GM23248 (cell line): ENCODE results near the gene SLC2A4. TPM values are rescaled to one million over a fixed set of nuclear protein-coding genes. Genes with fewer than 3 reads are reported as not detected.

Experiments used
- DNase-seq: peaks from one replicate; pipeline ENCODE4 v3.0.0-alpha.2; 2015
- H2AFZ ChIP-seq: fragments of 200-600 bp; sonication (generic); 2 replicates; pipeline ENCODE4 v1.6.1; 2016; ENCODE audit warnings: antibody characterized with exemption
- H3F3A ChIP-seq: fragments of 200-600 bp; sonication (generic); 2 replicates; pipeline ENCODE4 v1.6.1; 2016; ENCODE audit warnings: mild to moderate bottlenecking, antibody characterized with exemption, mixed run types; ENCODE audit not compliant: insufficient read depth
- H3K27ac ChIP-seq: fragments of 200-600 bp; sonication (generic); 2 replicates; pipeline ENCODE4 v1.5.1; 2016; ENCODE audit warnings: mild to moderate bottlenecking
- H3K27me3 ChIP-seq: fragments of 200-600 bp; sonication (generic); replicated peaks from 2 replicates; pipeline ENCODE4 v1.6.1; 2016; ENCODE audit warnings: mild to moderate bottlenecking; ENCODE audit not compliant: insufficient read depth
- H3K36me3 ChIP-seq: fragments of 200-600 bp; sonication (generic); 2 replicates; pipeline ENCODE4 v1.6.1; 2016; ENCODE audit warnings: low read depth, mild to moderate bottlenecking
- H3K4me1 ChIP-seq: fragments of 200-600 bp; sonication (generic); 2 replicates; pipeline ENCODE4 v1.6.1; 2016; ENCODE audit warnings: mild to moderate bottlenecking; ENCODE audit not compliant: insufficient read depth
- H3K4me2 ChIP-seq: fragments of 200-600 bp; sonication (generic); one replicate; pipeline ENCODE4 v1.6.1; 2016; ENCODE audit warnings: mild to moderate bottlenecking; ENCODE audit not compliant: unreplicated experiment
- H3K4me3 ChIP-seq: fragments of 200-600 bp; sonication (generic); 2 replicates; pipeline ENCODE4 v1.5.1; 2016; ENCODE audit warnings: mild to moderate bottlenecking
- H3K79me2 ChIP-seq: fragments of 200-600 bp; sonication (generic); 2 replicates; pipeline ENCODE4 v1.6.1; 2016; ENCODE audit warnings: mild to moderate bottlenecking; ENCODE audit not compliant: insufficient read depth
- H3K9ac ChIP-seq: fragments of 200-600 bp; sonication (generic); 2 replicates; pipeline ENCODE4 v1.6.1; 2016; ENCODE audit warnings: mild to moderate bottlenecking
- H3K9me2 ChIP-seq: fragments of 200-600 bp; sonication (generic); 2 replicates; pipeline ENCODE4 v1.6.1; 2016; ENCODE audit warnings: mixed run types, mild to moderate bottlenecking, moderate library complexity; ENCODE audit not compliant: insufficient read depth
- H3K9me3 ChIP-seq: fragments of 200-600 bp; sonication (generic); one replicate; pipeline ENCODE4 v1.6.1; 2017; ENCODE audit warnings: low read depth
- H4K20me1 ChIP-seq: fragments of 200-600 bp; sonication (generic); 2 replicates; pipeline ENCODE4 v1.6.0; 2016; ENCODE audit not compliant: insufficient read depth
- EZH2 ChIP-seq: fragments of 200-600 bp; sonication (generic); IDR thresholded peaks from 2 replicates; pipeline ENCODE4 v1.6.1; 2018; ENCODE audit warnings: antibody characterized with exemption, mild to moderate bottlenecking; ENCODE audit not compliant: insufficient read depth, poor library complexity, severe bottlenecking
- EZH2phosphoT487 ChIP-seq: fragments of 200-600 bp; sonication (generic); IDR thresholded peaks from 2 replicates; pipeline ENCODE4 v1.6.1; 2018; ENCODE audit warnings: antibody characterized with exemption, moderate library complexity, mild to moderate bottlenecking, low read depth; ENCODE audit not compliant: insufficient read depth
- WGBS, 2 experiments: methylation state at CpG; one replicate each; pipeline ENCODE4 v1.1.6; 2015 to 2017; ENCODE audit warnings: low lambda C conversion rate in 2 of 2, low coverage in 1 of 2; ENCODE audit errors: missing lambda C conversion rate in 2 of 2; 5-methylcytosine and 5-hydroxymethylcytosine counted together
- in situ Hi-C: fragments of 300-500 bp; cut with MboI; formaldehyde crosslinking; loops from 2 replicates; pipeline ENCODE4 v1.15.0; 2020
- polyA plus RNA-seq: library from polyadenylated mRNA; unstranded; fragments of >200 nt; fragmentation: Nextera tagmentation; extraction: Ambion mirVana; gene quantifications from 2 replicates; pipeline ENCODE4 v1.2.1, GENCODE V29; 2016
- total RNA-seq: library from RNA; depleted of rRNA; stranded (reverse); fragments of >200 nt; shearing (Covaris generic); gene quantifications from 2 replicates; pipeline ENCODE4 v1.2.3, GENCODE V29; 2014

SLC2A4 gene
- total and polyA plus RNA-seq, 2 experiments from 2014 or later, result 0.08 TPM; not detected in 1

DNA sequence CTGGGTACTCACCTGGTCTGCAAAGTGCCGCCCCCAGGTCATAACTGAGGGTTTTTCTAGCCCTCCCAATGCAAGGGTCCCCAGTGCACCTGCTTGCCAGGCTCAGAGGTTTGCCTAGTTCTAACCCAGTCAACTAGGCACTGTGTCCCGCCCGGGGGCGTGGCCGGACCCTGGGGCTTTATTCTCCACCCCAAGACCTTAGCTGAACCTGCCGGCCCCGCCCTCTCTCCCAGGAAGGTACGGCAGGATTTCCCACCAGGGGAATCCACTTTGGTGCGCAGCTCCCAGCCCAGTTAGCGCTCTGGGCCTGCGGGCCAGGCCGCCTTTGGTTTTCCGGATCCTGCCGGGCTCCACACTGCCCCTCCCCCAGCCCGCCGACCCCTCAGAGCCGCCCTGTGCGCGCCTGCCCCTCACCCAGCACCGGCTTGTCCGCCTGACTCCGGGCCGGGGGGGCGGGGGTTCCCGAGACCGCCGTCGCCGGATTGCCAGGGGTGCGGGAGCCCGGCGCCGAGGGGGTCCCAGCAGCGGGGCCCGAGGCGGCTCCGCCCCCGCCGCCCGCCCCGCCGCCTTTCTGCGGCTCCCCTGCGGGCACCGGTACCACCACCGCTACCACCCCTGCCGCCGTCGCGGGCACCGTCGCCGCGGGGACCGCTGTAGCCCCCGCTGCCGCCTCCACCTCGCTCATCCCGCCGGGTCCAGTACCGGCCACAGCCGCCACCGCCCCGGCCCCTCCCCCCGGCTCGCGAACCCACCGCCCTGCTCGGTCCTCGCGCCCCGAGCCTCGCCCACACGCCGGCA, 12.5 kb downstream of the SLC2A4 start:
- TF ChIP-seq EZH2phosphoT487 (no peak), EZH2 (peak; percentile 64)
- peaks cover 5% of the 10 kb centered on the region; the same call in 1 of the 2 replicates for H3F3A ChIP-seq
- H2AFZ ChIP-seq, result no peak overlapping the region
- in situ Hi-C loops, result no loop called here
- DNase-seq, result no peak
- H4K20me1 ChIP-seq, result no peaks in the 10 kb centered on the region
- no peaks in the 10 kb centered on the region for H3K36me3 ChIP-seq
- H3K4me3 ChIP-seq, result peak overlapping the region; percentile 28
- H3K9ac ChIP-seq, result no peak overlapping the region
- no peaks in the 10 kb centered on the region for H3K4me1 ChIP-seq
- H3K27me3 ChIP-seq, result peaks cover 21% of the 10 kb centered on the region
- H3K27ac ChIP-seq, result no peak overlapping the region
- H3K9me2 ChIP-seq, result no peaks in the 10 kb centered on the region
- H3K9me3 ChIP-seq, result no peaks in the 10 kb centered on the region
- 5 to 9% methylated on average over 19 to 63 of the region's 75 CpGs for WGBS, 2 experiments
- H3K79me2 ChIP-seq, result no peaks in the 10 kb centered on the region
- H3K4me2 ChIP-seq, result peak overlapping the region; percentile 18

DNA sequence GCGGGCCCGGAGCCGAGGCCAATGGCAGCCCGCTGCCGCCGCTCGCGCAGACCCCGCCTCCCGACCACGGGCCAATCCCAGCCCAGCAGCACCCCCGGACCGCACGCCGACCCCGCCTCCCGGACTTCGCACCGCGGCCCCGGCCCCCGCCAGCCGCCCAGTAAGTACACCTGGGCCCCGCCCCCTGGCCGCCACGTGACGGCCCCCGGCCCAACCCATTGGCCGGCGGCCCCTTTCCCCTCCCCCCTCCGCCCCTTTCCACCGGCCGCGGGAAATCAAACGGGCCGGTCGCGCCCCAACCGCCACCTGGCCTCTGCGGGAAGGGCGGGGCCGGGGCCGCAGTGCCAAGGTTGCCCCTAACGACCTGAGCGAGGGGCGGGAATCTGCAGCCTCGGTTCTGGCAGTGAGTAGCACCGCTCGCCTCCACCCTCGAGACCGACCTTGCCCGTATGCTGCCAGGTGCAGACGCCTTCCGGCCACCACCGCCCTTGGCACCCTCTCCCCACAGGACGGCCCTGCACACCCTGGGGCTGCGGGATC, 13.2 kb downstream of the SLC2A4 start, which contains the start of gene YBX2:
YBX2 (minus strand) TSS at position 26 of the 540 bp plus-strand sequence. CDS start 139 bp downstream, outside the sequence.
- no peak within 1 kb of the TSS for H3K9ac ChIP-seq
- peak; percentile 52 for DNase-seq
- peaks cover 21% of the 10 kb centered on the region for H3K27me3 ChIP-seq
- H3K79me2 ChIP-seq, result no peaks in the 10 kb centered on the region
- H4K20me1 ChIP-seq, result no peaks in the 10 kb centered on the region
- no peaks in the 10 kb centered on the region for H3K4me1 ChIP-seq
- TF ChIP-seq EZH2, result no peak
- TF ChIP-seq EZH2phosphoT487, result no peak
- H3K9me2 ChIP-seq, result no peaks in the 10 kb centered on the region
- H3K4me3 ChIP-seq, result peak within 1 kb of the TSS; percentile 28
- H3F3A ChIP-seq, result peaks cover 5% of the 10 kb centered on the region; the same call in 1 of the 2 replicates
- H3K9me3 ChIP-seq, result no peaks in the 10 kb centered on the region
- no peaks in the 10 kb centered on the region for H3K36me3 ChIP-seq
- no peak within 1 kb of the TSS for H2AFZ ChIP-seq
- H3K27ac ChIP-seq, result no peak within 1 kb of the TSS
- 6 to 7% methylated on average over 17 to 54 of the region's 57 CpGs for WGBS, 2 experiments
- in situ Hi-C loops, result no loop called here
- peak within 1 kb of the TSS; percentile 18 for H3K4me2 ChIP-seq

DNA sequence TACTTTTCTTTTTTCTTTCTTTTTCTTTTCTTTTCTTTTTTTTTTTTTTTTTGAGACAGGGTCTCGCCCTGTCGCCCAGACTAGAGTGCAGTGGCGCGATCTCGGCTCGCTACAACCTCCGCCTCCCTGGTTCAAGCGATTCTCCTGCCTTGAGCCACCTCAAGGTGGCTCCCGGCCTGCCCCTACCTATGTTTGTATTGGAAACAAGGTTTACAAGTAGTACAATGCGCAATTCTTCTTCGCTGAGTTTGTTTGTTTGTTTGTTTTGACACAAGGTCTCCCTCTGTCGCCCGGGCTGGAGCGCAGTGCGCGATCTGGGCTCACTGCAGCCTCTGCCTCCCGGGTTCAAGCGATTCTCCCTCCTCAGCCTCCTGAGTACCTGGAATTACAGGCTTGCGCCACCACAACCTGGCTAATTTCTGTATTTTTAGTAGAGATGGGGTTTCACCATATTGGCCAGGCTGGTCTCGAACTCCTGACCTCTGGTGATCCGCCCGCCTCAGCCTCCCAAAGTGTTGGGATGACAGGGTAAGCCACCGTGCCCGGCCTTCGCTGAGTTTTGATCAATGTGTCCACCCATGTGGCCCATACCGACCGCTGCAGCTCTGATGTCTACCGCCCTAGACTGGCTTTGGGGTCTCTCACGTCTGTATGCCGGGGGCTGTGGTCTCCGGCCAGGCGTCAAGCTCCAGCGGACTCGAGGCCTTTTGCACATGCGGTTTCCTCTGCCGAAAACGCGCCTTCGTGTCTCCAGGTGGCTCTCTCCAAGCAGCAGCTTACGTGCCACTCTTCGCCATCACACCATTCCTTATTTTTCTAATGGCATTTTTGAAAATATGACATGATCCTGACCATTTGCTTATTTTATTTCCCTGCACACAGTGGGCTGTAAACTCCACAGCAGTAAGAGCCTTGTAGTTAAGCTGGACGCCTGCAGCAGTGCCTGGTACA, 14.0 kb downstream of the SLC2A4 start:
- WGBS, 2 experiments, result 78 to 79% methylated on average over 42 of the region's 42 CpGs
- TF ChIP-seq EZH2phosphoT487 (no peak), EZH2 (no peak)
- H3K36me3 ChIP-seq, result no peaks in the 10 kb centered on the region
- no peaks in the 10 kb centered on the region for H3K4me1 ChIP-seq
- H3K4me3 ChIP-seq, result peak overlapping the region; percentile 44
- no peaks in the 10 kb centered on the region for H4K20me1 ChIP-seq
- peaks cover 21% of the 10 kb centered on the region for H3K27me3 ChIP-seq
- no peaks in the 10 kb centered on the region for H3K9me2 ChIP-seq
- H3K27ac ChIP-seq, result no peak overlapping the region
- peaks cover 5% of the 10 kb centered on the region; the same call in 1 of the 2 replicates for H3F3A ChIP-seq
- DNase-seq, result no peak
- H3K79me2 ChIP-seq, result no peaks in the 10 kb centered on the region
- peak overlapping the region; percentile 53 for H3K9ac ChIP-seq
- no peaks in the 10 kb centered on the region for H3K9me3 ChIP-seq
- in situ Hi-C loops, result no loop called here
- peak overlapping the region; percentile 77 for H2AFZ ChIP-seq
- H3K4me2 ChIP-seq, result peak overlapping the region; percentile 44

DNA sequence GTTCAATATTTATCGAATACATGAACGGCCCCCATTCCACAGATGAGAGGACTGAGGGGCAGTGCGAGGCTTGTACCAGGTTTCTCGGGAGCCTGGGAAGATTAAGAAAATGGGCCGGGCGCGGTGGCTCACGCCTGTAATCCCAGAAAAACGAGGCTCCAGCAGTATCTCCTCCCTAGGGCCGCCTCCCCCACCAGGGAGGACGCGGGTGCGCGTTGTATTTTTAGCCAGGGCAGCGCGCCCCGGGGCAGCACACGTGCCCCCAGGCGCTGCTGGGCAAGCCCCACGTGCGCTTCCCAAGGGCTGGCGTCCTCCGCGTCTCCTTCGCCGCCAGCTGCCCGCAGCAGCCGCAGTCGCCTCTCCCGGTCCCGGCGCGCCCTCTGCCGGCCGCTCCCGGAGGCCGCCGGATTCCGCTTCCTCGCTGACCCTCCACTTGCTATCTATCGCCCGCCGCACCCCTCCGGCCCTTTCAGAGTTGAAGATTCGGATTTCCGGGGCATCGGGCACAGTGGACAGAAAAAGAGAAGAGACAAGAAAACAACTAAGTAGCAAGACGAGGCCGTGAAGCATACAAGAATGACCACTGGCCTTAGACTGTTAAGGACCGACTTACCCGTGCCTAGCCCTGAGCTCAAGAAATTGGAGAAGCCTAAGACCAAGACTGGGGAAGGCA, 14.8 kb downstream of the SLC2A4 start:
- H3K9ac ChIP-seq, result peak overlapping the region; percentile 53
- in situ Hi-C loops, result no loop called here

More for the DNA sequence above, 14.8 kb downstream of the SLC2A4 start:
- H3K27me3 ChIP-seq, result peaks cover 17% of the 10 kb centered on the region
- H2AFZ ChIP-seq, result peak overlapping the region; percentile 77
- H3K36me3 ChIP-seq, result no peaks in the 10 kb centered on the region
- H3K4me2 ChIP-seq, result peak overlapping the region; percentile 44
- no peak overlapping the region for H3K27ac ChIP-seq
- peaks cover 5% of the 10 kb centered on the region; the same call in 1 of the 2 replicates for H3F3A ChIP-seq
- no peaks in the 10 kb centered on the region for H4K20me1 ChIP-seq
- H3K4me1 ChIP-seq, result no peaks in the 10 kb centered on the region
- H3K4me3 ChIP-seq, result peak overlapping the region; percentile 44
- DNase-seq, result peak; percentile 95
- no peaks in the 10 kb centered on the region for H3K9me2 ChIP-seq
- no peaks in the 10 kb centered on the region for H3K79me2 ChIP-seq
- 5 to 6% methylated on average over 46 to 51 of the region's 51 CpGs for WGBS, 2 experiments
- H3K9me3 ChIP-seq, result no peaks in the 10 kb centered on the region
- TF ChIP-seq EZH2 (no peak), EZH2phosphoT487 (no peak)
